ENCODE data around the gene SH2D4B.

SH2D4B gene

GRCh38 chr10:80590585-80591125 lies 53.0 kb downstream of the SH2D4B start:
- TF ChIP-seq CTCF (conservative IDR thresholded peaks at IDR 0.05): no peak

GRCh38 chr10:80596391-80597257 lies 58.9 kb downstream of the SH2D4B start:
- H3K27ac ChIP-seq: no peak overlapping the region
- TF ChIP-seq CTCF (conservative IDR thresholded peaks at IDR 0.05): peak; percentile 84

More at GRCh38 chr10:80590585-80591125, 53.0 kb downstream of the SH2D4B start:
- no peak overlapping the region for H3K27ac ChIP-seq

GRCh38 chr10:80598084-80598798 lies 60.5 kb downstream of the SH2D4B start:
- H3K27ac ChIP-seq: no peak overlapping the region
- no peak for TF ChIP-seq CTCF (conservative IDR thresholded peaks at IDR 0.05)

GRCh38 chr10:80598951-80599350 lies 61.2 kb downstream of the SH2D4B start:
- H3K27ac ChIP-seq: no peak overlapping the region
- TF ChIP-seq CTCF (conservative IDR thresholded peaks at IDR 0.05): no peak

- TF ChIP-seq CTCF (conservative IDR thresholded peaks at IDR 0.05): peak; percentile 71
- no peak overlapping the region for H3K27ac ChIP-seq
Measured at GRCh38 chr10:80599424-80599847, 61.7 kb downstream of the SH2D4B start.

- no peak overlapping the region for H3K27ac ChIP-seq
- no peak for TF ChIP-seq CTCF (conservative IDR thresholded peaks at IDR 0.05)
Measured at GRCh38 chr10:80600256-80600655, 62.6 kb downstream of the SH2D4B start.

GRCh38 chr10:80602881-80603280 lies 65.2 kb downstream of the SH2D4B start:
- TF ChIP-seq CTCF (conservative IDR thresholded peaks at IDR 0.05): no peak
- H3K27ac ChIP-seq: no peak overlapping the region

Data from VCaP (cell line).